ENCODE measurements around the gene CTTN.

- TF ChIP-seq, protein P1, sequence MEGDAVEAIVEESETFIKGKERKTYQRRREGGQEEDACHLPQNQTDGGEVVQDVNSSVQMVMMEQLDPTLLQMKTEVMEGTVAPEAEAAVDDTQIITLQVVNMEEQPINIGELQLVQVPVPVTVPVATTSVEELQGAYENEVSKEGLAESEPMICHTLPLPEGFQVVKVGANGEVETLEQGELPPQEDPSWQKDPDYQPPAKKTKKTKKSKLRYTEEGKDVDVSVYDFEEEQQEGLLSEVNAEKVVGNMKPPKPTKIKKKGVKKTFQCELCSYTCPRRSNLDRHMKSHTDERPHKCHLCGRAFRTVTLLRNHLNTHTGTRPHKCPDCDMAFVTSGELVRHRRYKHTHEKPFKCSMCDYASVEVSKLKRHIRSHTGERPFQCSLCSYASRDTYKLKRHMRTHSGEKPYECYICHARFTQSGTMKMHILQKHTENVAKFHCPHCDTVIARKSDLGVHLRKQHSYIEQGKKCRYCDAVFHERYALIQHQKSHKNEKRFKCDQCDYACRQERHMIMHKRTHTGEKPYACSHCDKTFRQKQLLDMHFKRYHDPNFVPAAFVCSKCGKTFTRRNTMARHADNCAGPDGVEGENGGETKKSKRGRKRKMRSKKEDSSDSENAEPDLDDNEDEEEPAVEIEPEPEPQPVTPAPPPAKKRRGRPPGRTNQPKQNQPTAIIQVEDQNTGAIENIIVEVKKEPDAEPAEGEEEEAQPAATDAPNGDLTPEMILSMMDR (IDR thresholded peaks at IDR 0.05) = no peak
- no peak for TF ChIP-seq POLR2A (IDR thresholded peaks at IDR 0.05)
These were observed 60.4 kb downstream of the CTTN start for GRCh38 chr11:70458736-70459135.

All from Peyer's patch (tissue), 4 donors.